Measurements from ENCODE around the gene ORC3.

- TF ChIP-seq CTCF (IDR thresholded peaks at IDR 0.05): no peak
- no peak for TF ChIP-seq POLR2A (IDR thresholded peaks at IDR 0.05)
Measured at GRCh38 chr6:87606199-87606598, 16.3 kb downstream of the ORC3 start.

All from uterus (tissue), 2 donors.